Vagina (tissue), 2 donors: ENCODE data around the gene ENO3. TPM values are rescaled to one million over a fixed set of nuclear protein-coding genes. Genes with fewer than 3 reads are reported as not detected.

Experiments used
- DNase-seq, 2 donors: peaks; one replicate each; pipeline ENCODE4 v3.0.0-alpha.2; 2017; ENCODE audit errors: extremely low spot score in 2 of 2
- H3K27ac ChIP-seq: fragments of 200-600 bp; sonication (generic); one replicate; pipeline ENCODE4 v1.5.1; 2019
- H3K27me3 ChIP-seq: fragments of 200-600 bp; sonication (generic); one replicate; pipeline ENCODE4 v1.5.1; 2019
- H3K36me3 ChIP-seq, 2 donors: fragments of 200-600 bp; sonication (generic); one replicate each; pipeline ENCODE4 v1.5.1; 2017 to 2019
- H3K4me1 ChIP-seq: fragments of 200-600 bp; sonication (generic); one replicate; pipeline ENCODE4 v1.5.1; 2019
- H3K4me3 ChIP-seq, 2 donors: fragments of 200-600 bp; sonication (generic); 1 replicate in 1 of 2; 2 replicates in 1 of 2; pipeline ENCODE4 v1.5.1; 2016 to 2019
- H3K9me3 ChIP-seq: fragments of 200-600 bp; sonication (generic); one replicate; pipeline ENCODE4 v1.5.1; 2019
- CTCF ChIP-seq, 3 experiments: fragments of 450-650 bp in 2 of 3; fragments of 200-600 bp in 1 of 3; sonication (generic) in 1 of 3; IDR thresholded peaks; one replicate each; pipeline ENCODE4 v1.5.1; 2017 to 2019; ENCODE audit warnings: antibody characterized with exemption in 3 of 3, mild to moderate bottlenecking in 2 of 3, moderate library complexity in 2 of 3
- POLR2A ChIP-seq, 2 donors: fragments of 450-650 bp; IDR thresholded peaks; one replicate each; pipeline ENCODE4 v1.6.1; 2017; ENCODE audit warnings: antibody characterized with exemption in 2 of 2, mild to moderate bottlenecking in 2 of 2, moderate library complexity in 2 of 2
- POLR2AphosphoS5 ChIP-seq, 2 donors: sonication (generic); formaldehyde crosslinking; IDR thresholded peaks; one replicate each; pipeline ENCODE4 v1.9.0; 2017; ENCODE audit warnings: antibody characterized with exemption in 2 of 2, mild to moderate bottlenecking in 2 of 2, low read depth in 1 of 2; ENCODE audit not compliant: insufficient read depth in 1 of 2
- intact Hi-C: fragments of 100-400 bp; cut with DNase I; formaldehyde crosslinking; loops from one replicate; pipeline ENCODE4 v1.15.1; 2023
- total RNA-seq: library from RNA; depleted of rRNA; stranded (reverse); fragments of >200 nt; gene quantifications from one replicate; pipeline ENCODE4 v1.2.3, GENCODE V29; 2016

The ENO3 gene
- total RNA-seq, 1 donor from 2014 or later, result 5.6 TPM

- H3K4me1 ChIP-seq, result peaks cover 45% of the 10 kb centered on the region
- DNase-seq, result no peak
- H3K9me3 ChIP-seq, result no peaks in the 10 kb centered on the region
- no peaks in the 10 kb centered on the region for H3K27me3 ChIP-seq
- H3K27ac ChIP-seq, result no peak overlapping the region
- H3K4me3 ChIP-seq, result no peak overlapping the region
- peaks cover 0 to 25% of the 10 kb centered on the region in 2 donors for H3K36me3 ChIP-seq
- intact Hi-C loops, result no loop called here
- TF ChIP-seq POLR2A (IDR thresholded peaks at IDR 0.05), result no peak
Measured at GRCh38 chr17:4937553-4937952, 13.4 kb upstream of the ENO3 start.

- TF ChIP-seq POLR2AphosphoS5 (IDR thresholded peaks at IDR 0.05; ENCODE audit: insufficient read depth in 1 of 2, low read depth in 1 of 2), result no peak
- no peaks in the 10 kb centered on the region for H3K27me3 ChIP-seq
- H3K9me3 ChIP-seq, result no peaks in the 10 kb centered on the region
- peaks cover 0 to 30% of the 10 kb centered on the region in 2 donors for H3K36me3 ChIP-seq
- no peak overlapping the region for H3K4me3 ChIP-seq
- intact Hi-C loops, result no loop called here
- no peak overlapping the region for H3K27ac ChIP-seq
- no peak for DNase-seq
- H3K4me1 ChIP-seq, result peaks cover 45% of the 10 kb centered on the region
Measured at GRCh38 chr17:4938069-4938491, 12.8 kb upstream of the ENO3 start.

GRCh38 chr17:4938688-4939545 lies 12.0 kb upstream of the ENO3 start:
- H3K9me3 ChIP-seq, result no peaks in the 10 kb centered on the region
- TF ChIP-seq POLR2AphosphoS5 (IDR thresholded peaks at IDR 0.05; ENCODE audit: insufficient read depth in 1 of 2, low read depth in 1 of 2) (no peak), CTCF (IDR thresholded peaks at IDR 0.05) (no peak), POLR2A (IDR thresholded peaks at IDR 0.05) (no peak)
- DNase-seq, result no peak
- H3K36me3 ChIP-seq, result peaks cover 0 to 35% of the 10 kb centered on the region in 2 donors
- H3K27ac ChIP-seq, result peak overlapping the region; percentile 88
- H3K4me3 ChIP-seq, result peak overlapping the region; percentile 76 to 88
- H3K27me3 ChIP-seq, result no peaks in the 10 kb centered on the region
- H3K4me1 ChIP-seq, result peaks cover 42% of the 10 kb centered on the region
- intact Hi-C loops, result no loop called here

- no peak for DNase-seq
- peak overlapping the region; percentile 88 for H3K27ac ChIP-seq
- H3K27me3 ChIP-seq, result no peaks in the 10 kb centered on the region
- intact Hi-C loops, result no loop called here
- peaks cover 0 to 37% of the 10 kb centered on the region in 2 donors for H3K36me3 ChIP-seq
- no peaks in the 10 kb centered on the region for H3K9me3 ChIP-seq
- no peak for TF ChIP-seq CTCF (IDR thresholded peaks at IDR 0.05)
- no peak for TF ChIP-seq POLR2AphosphoS5 (IDR thresholded peaks at IDR 0.05; ENCODE audit: insufficient read depth in 1 of 2, low read depth in 1 of 2)
- TF ChIP-seq POLR2A (IDR thresholded peaks at IDR 0.05), result no peak
- peaks cover 40% of the 10 kb centered on the region for H3K4me1 ChIP-seq
- peak overlapping the region; percentile 76 to 88 for H3K4me3 ChIP-seq
Measured at GRCh38 chr17:4939546-4939795, 11.4 kb upstream of the ENO3 start.

GRCh38 chr17:4939796-4940554 lies 10.9 kb upstream of the ENO3 start, which contains the start of the genes RNF167 and SLC25A11:
Gene RNF167 (plus strand): TSS chr17:4940268. CDS start chr17:4940910, 642 bp downstream.
Gene SLC25A11 (minus strand): TSS chr17:4940046. CDS start chr17:4939910, 136 bp downstream.
- Histone ChIP-seq H3K27ac (peak within 1 kb of the TSS; percentile 88), H3K27me3 (no peaks in the 10 kb centered on the region), H3K4me3 (peak within 1 kb of the TSS; percentile 76 to 88), H3K36me3 (peaks cover 0 to 39% of the 10 kb centered on the region in 2 donors), H3K9me3 (no peaks in the 10 kb centered on the region), H3K4me1 (peaks cover 43% of the 10 kb centered on the region)
- DNase-seq, result peak in 1 of 2 donors; percentile 99
- TF ChIP-seq CTCF (IDR thresholded peaks at IDR 0.05) (no peak), POLR2AphosphoS5 (IDR thresholded peaks at IDR 0.05; ENCODE audit: insufficient read depth in 1 of 2, low read depth in 1 of 2) (peak; percentile 79 to 90), POLR2A (IDR thresholded peaks at IDR 0.05) (peak in 1 of 2 donors; percentile 62)
- intact Hi-C loops, result no loop called here
